Activated CD4-positive, alpha-beta memory T cell treated with anti-CD3 and anti-CD28 coated beads, Interleukin-2, amount 10 ng/mL, durations not matched to agents 7 days and 5 days (primary cell): ENCODE measurements around the gene NEMP1. TPM values are rescaled to one million over a fixed set of nuclear protein-coding genes. Genes with fewer than 3 reads are reported as not detected.
A peak's percentile ranks its signal among the peaks of the same experiment; 100 is the strongest.

Experiments used
- CTCF ChIA-PET: fragments of 350-600 bp; sonication (Branson Sonifier 250); formaldehyde crosslinking; loops from one replicate; lab custom pipeline; 2021; ENCODE audit warnings: antibody characterized with exemption, inconsistent platforms; lab: Charles Lee
- POLR2A ChIA-PET: fragments of 350-600 bp; sonication (Branson Sonifier 250); formaldehyde crosslinking; loops from one replicate; lab custom pipeline; 2021; ENCODE audit warnings: antibody characterized with exemption; lab: Charles Lee
- DNase-seq: peaks from one replicate; pipeline ENCODE4 v3.0.0-alpha.2; 2020
- H3K27ac Mint-ChIP-seq: one replicate; pipeline ENCODE4 v1.8.0; 2021; ENCODE audit warnings: mild to moderate bottlenecking, mixed read lengths
- H3K27me3 Mint-ChIP-seq: one replicate; pipeline ENCODE4 v1.8.0; 2021; ENCODE audit warnings: mixed read lengths
- H3K36me3 Mint-ChIP-seq: one replicate; pipeline ENCODE4 v1.8.0; 2021; ENCODE audit warnings: low read depth, mixed read lengths
- H3K4me1 Mint-ChIP-seq: one replicate; pipeline ENCODE4 v1.8.0; 2021; ENCODE audit warnings: mixed read lengths
- H3K4me3 Mint-ChIP-seq: one replicate; pipeline ENCODE4 v1.8.0; 2021; ENCODE audit warnings: mild to moderate bottlenecking, mixed read lengths
- H3K9me3 Mint-ChIP-seq: one replicate; pipeline ENCODE4 v1.8.0; 2021; ENCODE audit warnings: mixed read lengths
- total RNA-seq, 2 experiments: library from RNA; stranded (reverse); gene quantifications; one replicate each; pipeline ENCODE4 v1.2.3, GENCODE V29; 2021

Gene NEMP1
- total RNA-seq, 2 experiments from 2014 or later, result 51.7 to 59.2 TPM

DNA sequence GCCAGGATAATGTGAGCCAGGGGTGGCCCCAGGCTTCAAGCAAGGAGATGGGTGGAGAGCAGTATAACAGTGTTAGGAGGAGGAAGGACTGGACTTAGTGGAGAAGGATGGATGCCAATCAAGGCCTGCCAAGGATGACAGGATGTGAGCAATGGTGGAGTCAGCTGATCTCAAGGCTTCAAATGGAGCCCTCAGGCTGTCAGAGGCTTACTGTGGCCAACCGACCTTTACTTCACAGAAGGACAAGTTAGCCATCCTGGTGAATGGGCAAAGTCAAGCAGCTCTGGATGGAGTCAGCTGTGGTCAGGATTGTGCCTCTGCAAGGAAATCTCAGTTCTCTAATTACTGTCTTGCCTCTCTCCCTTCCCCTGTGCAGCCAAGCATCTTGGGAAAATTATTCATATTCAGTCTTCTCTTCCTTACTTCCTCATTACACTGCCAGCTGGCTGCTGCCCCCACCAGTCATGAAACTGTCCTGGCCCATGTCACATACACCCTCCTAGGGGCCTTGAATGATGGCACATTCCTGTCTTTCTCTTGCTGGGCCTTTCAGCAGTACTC is 40.2 kb upstream of the NEMP1 start:
- no peak overlapping the region for H3K27ac Mint-ChIP-seq
- H3K27me3 Mint-ChIP-seq, result peaks cover 16% of the 10 kb centered on the region
- POLR2A ChIA-PET, result no interaction called here
- H3K36me3 Mint-ChIP-seq, result peaks cover 5% of the 10 kb centered on the region
- no peak for DNase-seq
- peaks cover 2% of the 10 kb centered on the region for H3K4me1 Mint-ChIP-seq
- peaks cover 5% of the 10 kb centered on the region for H3K9me3 Mint-ChIP-seq
- CTCF ChIA-PET, result interaction anchor here (1.1 to 5.8 kb wide), 2 partner anchors 40 to 49 kb away, joined by 3 to 37 read pairs; partner anchors contain the start of gene NEMP1
- no peak overlapping the region for H3K4me3 Mint-ChIP-seq

DNA sequence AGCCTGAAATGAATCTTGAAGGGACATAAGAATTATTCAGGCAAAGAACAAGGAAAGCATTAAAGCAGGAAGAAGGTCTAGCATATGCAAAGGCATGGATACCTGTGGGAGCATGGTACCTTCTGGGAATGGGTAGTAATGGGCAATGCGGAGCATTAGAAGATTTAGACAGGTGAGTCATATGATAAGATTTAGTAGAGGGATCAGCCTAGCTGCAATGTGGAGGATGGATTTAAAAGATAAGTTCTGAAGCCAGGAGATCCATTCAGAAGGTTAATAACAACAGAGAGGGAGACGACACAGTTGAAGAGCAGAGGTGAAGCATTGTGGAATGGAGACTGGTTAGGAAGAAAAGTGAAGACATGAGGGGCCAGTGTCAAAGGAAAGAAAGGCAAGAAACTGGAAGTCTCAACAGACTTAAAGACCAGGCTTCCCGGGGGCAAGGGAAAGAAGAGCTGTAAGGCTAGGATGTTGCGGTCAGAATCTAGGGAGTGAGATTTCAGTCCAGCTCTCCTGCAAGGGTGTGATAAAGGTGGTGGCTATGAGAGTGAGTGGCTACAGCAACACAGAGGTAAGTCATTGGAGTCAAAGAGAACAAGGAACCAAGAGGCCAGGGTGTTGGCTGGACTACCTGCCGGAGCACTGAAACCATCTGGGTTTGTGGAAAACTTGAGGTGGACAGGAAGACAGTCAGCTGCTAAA is 38.1 kb upstream of the NEMP1 start:
- DNase-seq, result no peak
- peaks cover 11% of the 10 kb centered on the region for H3K4me1 Mint-ChIP-seq
- no peaks in the 10 kb centered on the region for H3K9me3 Mint-ChIP-seq
- peaks cover 11% of the 10 kb centered on the region for H3K27me3 Mint-ChIP-seq
- POLR2A ChIA-PET, result interaction anchor here (1.3 kb wide), 1 partner anchor 7 kb away, joined by 3 read pairs; no protein-coding TSS in a partner anchor
- no peak overlapping the region for H3K4me3 Mint-ChIP-seq
- CTCF ChIA-PET, result interaction anchor here (1.2 to 5.8 kb wide), 3 partner anchors 47 to 127 kb away, joined by 4 to 37 read pairs (median 4); no protein-coding TSS in a partner anchor
- H3K36me3 Mint-ChIP-seq, result no peaks in the 10 kb centered on the region
- H3K27ac Mint-ChIP-seq, result no peak overlapping the region

DNA sequence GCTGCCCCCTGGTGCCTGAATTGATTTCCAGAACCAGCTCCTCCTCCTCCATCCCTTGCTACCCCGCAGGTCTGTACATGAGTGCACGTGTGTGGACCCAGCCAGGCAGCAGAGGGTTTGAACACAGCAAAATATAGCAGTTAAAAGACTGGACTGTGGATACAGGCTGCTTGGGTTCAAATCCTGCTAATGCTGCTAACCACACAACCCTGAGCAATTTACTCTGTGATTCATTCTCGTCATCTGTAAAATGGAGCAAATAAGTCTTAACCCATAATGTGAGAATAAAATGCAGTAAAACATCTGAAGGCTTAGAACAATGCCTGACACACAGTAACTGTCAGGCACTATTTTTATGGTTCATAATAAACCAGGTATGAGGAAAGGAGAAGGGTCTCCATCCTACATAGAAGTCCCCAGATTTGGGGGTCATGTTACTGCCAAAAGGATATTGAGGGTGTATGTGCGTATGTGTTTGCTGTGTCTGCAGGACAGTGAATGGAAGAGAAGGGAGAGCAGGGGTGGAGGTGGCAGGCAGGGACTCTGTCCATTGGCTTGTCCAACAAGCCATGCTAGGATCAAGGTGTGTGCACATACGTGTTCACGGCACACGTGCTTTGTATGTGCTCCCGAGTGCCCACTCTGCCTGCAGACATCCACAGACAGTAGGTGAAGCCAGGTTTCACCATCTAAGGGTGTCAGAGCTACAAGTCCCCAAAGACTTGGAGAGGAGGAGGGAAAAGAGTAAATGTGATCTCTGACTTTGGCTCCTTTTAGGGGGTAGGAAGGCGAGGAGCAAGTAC is 34.1 kb upstream of the NEMP1 start:
- no peak for DNase-seq
- H3K4me1 Mint-ChIP-seq, result peaks cover 37% of the 10 kb centered on the region
- peak overlapping the region; percentile 92 for H3K27ac Mint-ChIP-seq
- CTCF ChIA-PET, result interaction anchor here (0.6 to 6.1 kb wide), 35 partner anchors 10 to 523 kb away, joined by 3 to 230 read pairs (median 8); partner anchors contain the start of genes LRP1, NAB2, NACA and NEMP1
- H3K27me3 Mint-ChIP-seq, result peaks cover 11% of the 10 kb centered on the region
- H3K9me3 Mint-ChIP-seq, result no peaks in the 10 kb centered on the region
- POLR2A ChIA-PET, result interaction anchor here (0.6 to 8.0 kb wide), 37 partner anchors 9 to 753 kb away, joined by 3 to 247 read pairs (median 6); partner anchors contain the start of genes LRP1, NAB2, NACA and NEMP1
- H3K36me3 Mint-ChIP-seq, result peaks cover 8% of the 10 kb centered on the region
- H3K4me3 Mint-ChIP-seq, result peak overlapping the region; percentile 92

DNA sequence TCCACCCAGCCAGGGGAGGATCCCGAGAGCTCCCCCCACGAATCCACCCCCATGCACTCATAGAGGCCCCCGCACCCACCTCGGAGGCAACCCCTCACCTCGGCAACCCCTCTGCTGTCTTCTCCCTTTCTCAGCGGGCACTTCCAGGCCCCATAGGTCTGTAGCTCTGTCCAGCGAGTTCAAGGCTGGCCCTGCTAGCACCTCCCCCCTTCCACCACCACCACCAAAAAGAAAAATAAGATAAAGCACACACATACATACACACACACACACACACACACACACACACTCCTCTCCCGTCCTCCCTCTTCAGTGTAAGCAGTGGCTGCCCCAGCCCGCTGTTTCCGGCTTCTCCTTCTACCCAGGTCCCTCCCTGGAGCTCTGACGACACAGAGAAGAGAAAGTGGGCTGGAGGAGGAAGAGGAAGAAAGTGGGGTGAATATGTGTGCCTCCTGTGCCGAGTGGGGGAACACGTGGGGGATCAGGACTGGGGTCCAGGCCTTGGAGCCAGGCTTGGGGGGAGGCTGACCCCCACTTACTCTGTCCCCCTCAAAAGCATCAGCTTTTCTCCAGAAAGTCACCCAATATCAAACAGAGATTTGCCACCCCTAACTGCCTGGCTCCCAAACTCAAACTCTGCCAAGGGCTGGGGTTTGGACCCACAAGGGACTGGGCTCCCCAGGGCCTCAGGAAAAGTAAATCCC is 32.6 kb upstream of the NEMP1 start, which contains the start of gene STAT6:
STAT6 (minus strand) TSS at position 332 of the 704 bp plus-strand sequence. CDS start 3,084 bp downstream, outside the sequence.
- Mint-ChIP-seq H3K36me3 (peaks cover 18% of the 10 kb centered on the region), H3K9me3 (no peaks in the 10 kb centered on the region), H3K27ac (peak within 1 kb of the TSS; percentile 92), H3K4me1 (peaks cover 42% of the 10 kb centered on the region), H3K4me3 (peak within 1 kb of the TSS; percentile 92), H3K27me3 (peaks cover 4% of the 10 kb centered on the region)
- ChIA-PET CTCF (interaction anchor here (0.7 to 6.1 kb wide), 32 partner anchors 8 to 1020 kb away, joined by 3 to 230 read pairs (median 8); partner anchors contain the start of genes LRP1, NAB2, NEMP1 and PRIM1), POLR2A (interaction anchor here (0.6 to 8.0 kb wide), 38 partner anchors 9 to 751 kb away, joined by 3 to 247 read pairs (median 6); partner anchors contain the start of genes LRP1, NAB2, NACA and NEMP1)
- DNase-seq, result peak; percentile 91

DNA sequence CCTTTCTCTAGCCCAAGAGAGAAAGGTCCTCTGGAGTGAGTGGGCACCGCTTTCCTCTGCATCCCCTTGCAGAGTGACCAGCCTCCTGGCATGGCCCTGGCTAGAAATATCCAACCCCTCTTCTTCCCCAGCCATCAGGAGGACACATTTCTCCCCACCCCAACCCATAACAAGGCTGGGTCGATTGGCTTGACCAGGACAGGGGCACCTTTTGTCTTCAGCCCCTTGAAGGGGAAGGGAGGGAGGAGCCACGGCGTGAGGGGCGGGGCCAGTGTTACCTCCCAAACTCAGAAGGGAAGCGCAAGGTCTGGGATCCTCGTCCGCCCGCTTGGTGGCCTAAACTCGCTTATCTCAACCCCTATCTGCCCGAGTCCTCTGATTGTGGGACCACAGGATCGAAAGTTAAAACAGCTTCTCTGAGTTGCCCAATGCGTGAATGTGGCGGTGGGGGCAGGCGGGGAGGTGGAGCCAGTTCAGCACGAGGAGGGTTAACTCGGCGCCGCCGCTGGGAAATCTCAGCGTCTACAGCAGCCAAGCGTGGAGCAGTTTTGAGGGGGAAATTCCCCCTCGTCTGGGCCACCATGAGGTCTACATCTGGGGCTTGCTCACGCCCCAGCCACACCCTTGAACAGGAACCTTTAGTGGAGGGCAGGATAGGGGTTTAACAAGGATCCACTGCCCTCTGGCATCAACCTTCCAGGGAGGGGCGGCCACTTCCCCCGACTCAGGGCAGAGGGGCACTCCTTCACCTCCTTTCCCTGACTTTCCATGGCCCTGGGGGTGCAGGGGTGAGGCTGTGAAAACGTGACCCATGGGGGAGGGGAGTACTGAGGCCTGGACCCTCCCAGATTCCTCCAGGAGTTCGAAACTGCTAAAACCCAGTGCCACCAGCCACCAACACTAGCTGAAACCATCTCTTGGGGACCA is 31.8 kb upstream of the NEMP1 start:
- Mint-ChIP-seq H3K4me3 (peak overlapping the region; percentile 92), H3K36me3 (peaks cover 24% of the 10 kb centered on the region), H3K9me3 (no peaks in the 10 kb centered on the region), H3K27me3 (no peaks in the 10 kb centered on the region), H3K4me1 (peaks cover 42% of the 10 kb centered on the region), H3K27ac (peak overlapping the region; percentile 92)
- CTCF ChIA-PET, result interaction anchor here (0.6 to 6.1 kb wide), 12 partner anchors 13 to 474 kb away, joined by 3 to 230 read pairs (median 32); partner anchors contain the start of genes LRP1, NAB2 and NEMP1
- peak; percentile 82 for DNase-seq
- POLR2A ChIA-PET, result interaction anchor here (0.6 to 8.0 kb wide), 20 partner anchors 9 to 482 kb away, joined by 3 to 247 read pairs (median 14); partner anchors contain the start of genes LRP1, NAB2, NACA and NEMP1

DNA sequence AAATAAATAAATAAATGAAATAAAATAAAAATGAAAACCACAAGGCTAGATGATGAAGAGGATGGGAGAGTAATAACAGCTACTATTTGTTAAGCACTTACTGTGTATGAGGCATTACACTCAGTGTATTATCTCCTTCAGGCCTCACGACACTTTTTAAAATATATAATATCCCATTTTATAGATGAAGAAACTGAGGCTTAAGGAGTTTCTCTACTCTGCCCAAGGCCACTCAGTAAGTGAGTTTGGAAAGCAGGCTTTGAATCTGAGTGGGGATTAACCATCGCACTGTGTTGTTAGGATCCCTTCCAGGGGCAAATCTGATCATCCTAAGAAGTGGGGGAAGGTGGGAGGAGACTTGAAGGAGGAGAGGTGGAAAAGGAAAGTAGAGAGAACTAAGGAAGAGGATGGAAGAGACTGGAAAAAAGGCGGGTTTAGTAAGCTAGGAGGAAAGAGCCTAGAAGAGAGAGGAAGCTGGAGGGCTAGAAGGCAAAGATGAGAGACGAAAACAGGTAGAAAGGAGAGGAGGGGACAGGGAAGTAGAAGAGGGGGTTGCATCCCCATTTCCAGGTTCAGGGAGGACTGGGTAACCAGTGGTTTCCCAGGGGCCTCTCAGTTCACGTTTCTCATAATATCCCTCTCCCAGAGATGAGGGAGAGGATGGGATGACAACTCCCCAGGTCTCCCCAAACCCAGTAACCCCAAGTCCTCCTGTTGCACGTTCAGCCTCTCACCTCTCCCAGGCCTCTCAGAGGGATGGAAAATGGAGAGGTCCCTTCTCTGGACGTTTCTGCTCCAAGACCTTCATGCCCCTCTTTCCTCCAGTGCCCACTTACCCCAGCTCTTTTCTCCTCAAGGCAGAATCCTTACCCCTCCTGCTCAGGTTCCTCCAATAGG is 30.9 kb upstream of the NEMP1 start:
- CTCF ChIA-PET, result interaction anchor here (0.6 to 6.1 kb wide), 5 partner anchors 14 to 450 kb away, joined by 3 to 230 read pairs (median 39); no protein-coding TSS in a partner anchor

DNA sequence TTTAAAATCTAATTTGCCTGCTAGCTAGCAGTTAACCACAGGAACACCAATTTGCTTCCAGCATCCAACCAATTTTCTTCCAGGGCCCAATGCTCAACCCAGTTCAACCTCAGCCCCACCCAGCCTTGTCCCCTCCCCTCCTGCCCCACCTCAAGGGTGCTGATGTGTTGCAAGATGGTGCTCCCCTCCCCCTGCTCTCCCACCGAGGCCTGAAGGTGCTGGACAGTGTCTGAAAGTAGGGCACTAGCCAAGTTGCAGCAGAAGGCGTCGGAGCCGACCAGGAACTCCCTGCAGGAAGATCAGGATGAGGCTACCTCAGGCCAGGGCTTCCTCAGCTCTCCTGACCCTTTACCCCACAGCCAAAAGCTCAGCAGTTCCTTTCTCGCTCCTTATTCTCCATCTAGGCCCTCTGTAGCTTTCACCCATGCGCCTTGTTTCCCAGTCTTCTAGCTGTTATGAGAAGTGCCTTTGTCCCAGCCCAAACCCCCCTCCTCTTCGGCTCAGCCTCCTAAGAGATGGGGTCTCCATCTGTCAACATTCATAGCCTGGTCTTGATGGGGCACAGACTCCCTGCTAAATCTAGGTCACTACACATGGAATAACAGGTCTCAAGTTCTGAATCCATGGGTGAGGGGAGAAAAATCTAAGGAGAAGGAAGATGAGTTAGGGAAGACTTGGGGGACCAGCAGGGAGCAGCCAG is 29.0 kb upstream of the NEMP1 start:
- no peak overlapping the region for H3K27ac Mint-ChIP-seq
- no peak for DNase-seq
- no peaks in the 10 kb centered on the region for H3K9me3 Mint-ChIP-seq
- POLR2A ChIA-PET, result interaction anchor here (0.6 to 8.0 kb wide), 3 partner anchors 14 to 601 kb away, joined by 3 to 247 read pairs (median 17); partner anchors contain the start of genes NAB2 and NEMP1
- CTCF ChIA-PET, result interaction anchor here (0.9 to 1.1 kb wide), 2 partner anchors 9 to 106 kb away, joined by 3 read pairs; no protein-coding TSS in a partner anchor
- H3K36me3 Mint-ChIP-seq, result peaks cover 40% of the 10 kb centered on the region
- peaks cover 40% of the 10 kb centered on the region for H3K4me1 Mint-ChIP-seq
- H3K27me3 Mint-ChIP-seq, result no peaks in the 10 kb centered on the region
- no peak overlapping the region for H3K4me3 Mint-ChIP-seq

More for the DNA sequence above, 30.9 kb upstream of the NEMP1 start:
- Mint-ChIP-seq H3K4me3 (peak overlapping the region; percentile 92), H3K27me3 (no peaks in the 10 kb centered on the region), H3K36me3 (peaks cover 33% of the 10 kb centered on the region), H3K4me1 (peaks cover 42% of the 10 kb centered on the region), H3K27ac (peak overlapping the region; percentile 92), H3K9me3 (no peaks in the 10 kb centered on the region)
- POLR2A ChIA-PET, result interaction anchor here (1.1 to 8.0 kb wide), 7 partner anchors 16 to 481 kb away, joined by 3 to 247 read pairs (median 48); partner anchors contain the start of genes LRP1, NAB2 and NEMP1
- no peak for DNase-seq

DNA sequence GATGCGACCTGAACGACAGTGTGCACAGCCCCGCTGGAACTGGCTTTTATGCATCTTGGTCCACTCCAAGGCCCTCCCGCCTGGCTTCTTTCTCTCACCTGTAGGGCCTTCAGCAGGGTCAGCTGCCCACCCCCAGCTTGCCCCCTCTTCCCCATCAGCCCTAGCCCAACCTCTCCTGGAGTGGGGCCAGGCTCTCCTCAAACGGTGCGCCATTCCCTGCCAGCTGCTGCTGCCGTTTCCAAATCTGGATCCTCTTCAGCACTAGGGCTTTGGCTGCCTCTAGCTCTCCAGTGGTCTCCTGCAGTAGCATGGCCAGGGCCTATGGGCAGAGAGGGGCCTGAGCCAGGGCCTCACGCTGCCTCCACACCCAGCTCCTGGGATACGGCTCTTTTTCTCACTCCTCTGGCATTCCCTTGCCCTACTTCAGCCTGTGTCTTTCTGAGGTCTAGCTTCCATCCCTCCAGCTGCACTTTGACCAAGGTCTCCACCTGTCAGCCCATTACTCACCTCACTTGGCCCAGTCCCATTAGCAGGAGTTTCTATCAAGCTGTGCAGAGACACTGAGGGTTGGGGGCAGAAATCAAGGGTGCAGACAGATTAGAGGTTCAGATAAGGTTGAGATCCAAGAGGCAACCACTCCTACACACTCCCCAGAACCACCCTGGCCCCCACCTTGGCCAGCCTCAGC is 27.6 kb upstream of the NEMP1 start:
- ChIA-PET POLR2A (interaction anchor here (0.9 to 8.0 kb wide), 3 partner anchors 13 to 37 kb away, joined by 3 to 247 read pairs (median 4); partner anchors contain the start of genes NAB2 and NEMP1), CTCF (interaction anchor here (1.1 kb wide), 1 partner anchor 37 kb away, joined by 3 read pairs; no protein-coding TSS in a partner anchor)
- H3K4me1 Mint-ChIP-seq, result peaks cover 39% of the 10 kb centered on the region
- no peak for DNase-seq
- no peak overlapping the region for H3K27ac Mint-ChIP-seq
- no peaks in the 10 kb centered on the region for H3K27me3 Mint-ChIP-seq
- H3K4me3 Mint-ChIP-seq, result no peak overlapping the region
- no peaks in the 10 kb centered on the region for H3K9me3 Mint-ChIP-seq
- peaks cover 46% of the 10 kb centered on the region for H3K36me3 Mint-ChIP-seq
